Endothelial cell of umbilical vein (primary cell): ENCODE measurements around the gene MAG. TPM values are rescaled to one million over a fixed set of nuclear protein-coding genes. Genes with fewer than 3 reads are reported as not detected.

Experiments
- BruUV-seq: library from RNA; stranded (reverse); fragments of 400-500 nt; replicated peaks from 2 replicates; lab custom pipeline; 2021; lab: Mats Ljungman, UMichigan
- CTCF ChIA-PET: fragments of 300-600, 350-600 bp; sonication (Branson Sonifier 250); formaldehyde crosslinking; loops from one replicate; lab custom pipeline; 2021; ENCODE audit warnings: antibody characterized with exemption, inconsistent platforms; lab: Charles Lee
- POLR2A ChIA-PET: fragments of 300-600, 350-600 bp; sonication (Branson Sonifier 250); formaldehyde crosslinking; loops from one replicate; lab custom pipeline; 2021; ENCODE audit warnings: antibody characterized with exemption, inconsistent platforms; lab: Charles Lee
- DNase-seq: peaks from one replicate; pipeline ENCODE4 v3.0.0-alpha.2; 2011; ENCODE audit warnings: low read depth, low spot score
- FAIRE-seq: peaks from 2 replicates; lab custom pipeline; 2011; peaks lifted over from hg19 to GRCh38; lab: Jason Lieb, UNC
- H2AFZ ChIP-seq: 2 replicates; pipeline ENCODE4 v1.6.0; 2012; ENCODE audit warnings: low read depth, low read length, control low read depth, inconsistent platforms
- H3K27ac ChIP-seq: 2 replicates; pipeline ENCODE4 v1.5.1; 2011; ENCODE audit warnings: low read depth, mild to moderate bottlenecking, control low read depth, low read length, moderate library complexity; ENCODE audit not compliant: insufficient read depth
- H3K27me3 ChIP-seq, 2 experiments: 2 replicates each; pipeline versions ENCODE4 v1.6.0 to v1.6.1; 2011; ENCODE audit warnings: low read length in 2 of 2, mixed read lengths in 1 of 2; ENCODE audit not compliant: control insufficient read depth in 2 of 2, insufficient read depth in 2 of 2
- H3K36me3 ChIP-seq, 2 experiments: 2 replicates in 1 of 2; 3 replicates in 1 of 2; pipeline ENCODE4 v1.5.1; 2011; ENCODE audit warnings: low read length in 2 of 2, mild to moderate bottlenecking in 1 of 2, moderate library complexity in 1 of 2; ENCODE audit not compliant: control insufficient read depth in 2 of 2, insufficient read depth in 2 of 2; ENCODE audit errors: extremely low read depth in 1 of 2
- H3K4me1 ChIP-seq: 3 replicates; pipeline ENCODE4 v1.5.1; 2011; ENCODE audit warnings: mild to moderate bottlenecking, low read length; ENCODE audit not compliant: control insufficient read depth, insufficient read depth; ENCODE audit errors: extremely low read depth
- H3K4me2 ChIP-seq: 2 replicates; pipeline ENCODE4 v1.6.1; 2011; ENCODE audit warnings: low read length, control low read depth, mixed read lengths; ENCODE audit not compliant: insufficient read depth
- H3K4me3 ChIP-seq, 3 experiments: fragments of 200-600 bp in 1 of 3; sonication (generic), shearing (Covaris generic) in 1 of 3; replicated peaks in 1 of 3; 2 replicates each; pipeline ENCODE4 v1.5.1; 2011 to 2016; ENCODE audit warnings: control low read depth in 3 of 3, low read length in 3 of 3, mild to moderate bottlenecking in 2 of 3, inconsistent platforms in 1 of 3, low read depth in 1 of 3, moderate library complexity in 1 of 3; ENCODE audit not compliant: insufficient read depth in 1 of 3
- H3K79me2 ChIP-seq: 2 replicates; pipeline ENCODE4 v1.6.0; 2012; ENCODE audit warnings: low read length, inconsistent platforms; ENCODE audit not compliant: control insufficient read depth, insufficient read depth
- H3K9ac ChIP-seq: replicated peaks from 2 replicates; pipeline ENCODE3; 2011; ENCODE audit warnings: low read length, control low read depth; ENCODE audit not compliant: insufficient read depth; ENCODE audit errors: extremely low read depth
- H3K9me1 ChIP-seq: replicated peaks from 3 replicates; pipeline ENCODE4 v1.6.0; 2011; ENCODE audit warnings: mild to moderate bottlenecking, low read length; ENCODE audit not compliant: control insufficient read depth, insufficient read depth; ENCODE audit errors: extremely low read depth
- H3K9me3 ChIP-seq: replicated peaks from 2 replicates; pipeline ENCODE4 v1.5.1; 2012; ENCODE audit warnings: low read length, inconsistent platforms; ENCODE audit not compliant: control insufficient read depth, insufficient read depth
- H4K20me1 ChIP-seq: replicated peaks from 2 replicates; pipeline ENCODE3; 2011; ENCODE audit warnings: mild to moderate bottlenecking, low read length; ENCODE audit not compliant: control insufficient read depth, insufficient read depth; ENCODE audit errors: extremely low read depth
- CTCF ChIP-seq, 2 donors: IDR thresholded peaks; 1 replicate in 1 of 2; 2 replicates in 1 of 2; pipeline ENCODE4 v1.5.1; 2011; ENCODE audit warnings: low read length in 2 of 2, mild to moderate bottlenecking in 2 of 2, moderate library complexity in 2 of 2, control low read depth in 1 of 2, inconsistent platforms in 1 of 2, low read depth in 1 of 2; ENCODE audit not compliant: insufficient read depth in 1 of 2; ENCODE audit errors: extremely low read depth in 1 of 2
- EZH2 ChIP-seq: IDR thresholded peaks from 2 replicates; pipeline ENCODE4 v1.6.1; 2012; ENCODE audit warnings: borderline replicate concordance, low read depth, mild to moderate bottlenecking, moderate library complexity, low read length, inconsistent platforms; ENCODE audit not compliant: severe bottlenecking
- FOS ChIP-seq: IDR thresholded peaks from 2 replicates; pipeline ENCODE4 v1.6.1; 2011; ENCODE audit warnings: mild to moderate bottlenecking, low read length, moderate library complexity, borderline replicate concordance; ENCODE audit not compliant: insufficient read depth
- GATA2 ChIP-seq: IDR thresholded peaks from 2 replicates; pipeline ENCODE4 v1.7.0; 2011; ENCODE audit warnings: low read depth, mild to moderate bottlenecking, moderate library complexity, mixed read lengths, low read length; ENCODE audit not compliant: insufficient read length, insufficient read depth
- JUN ChIP-seq: IDR thresholded peaks from 2 replicates; pipeline ENCODE4 v1.6.1; 2011; ENCODE audit warnings: borderline replicate concordance, low read depth; ENCODE audit not compliant: insufficient read length, insufficient read depth
- MAX ChIP-seq: IDR thresholded peaks from 2 replicates; pipeline ENCODE4 v1.6.1; 2011; ENCODE audit not compliant: insufficient read depth, insufficient read length
- MYC ChIP-seq: IDR thresholded peaks from one replicate; pipeline ENCODE4 v1.6.1; 2011; ENCODE audit warnings: mild to moderate bottlenecking, low read depth, low read length
- POLR2A ChIP-seq: IDR thresholded peaks from 2 replicates; pipeline ENCODE4 v1.6.1; 2012; ENCODE audit warnings: low read depth, mild to moderate bottlenecking, control low read depth, low read length
- POLR2AphosphoS5 ChIP-seq: IDR thresholded peaks from 2 replicates; pipeline ENCODE4 v1.6.1; 2012; ENCODE audit warnings: low read depth, mild to moderate bottlenecking, control low read depth, low read length, moderate library complexity; ENCODE audit not compliant: insufficient read depth
- dilution Hi-C: fragments of 300-500 bp; cut with MboI; formaldehyde crosslinking; loops from one replicate; pipeline ENCODE4 v1.15.0; 2019; ENCODE audit warnings: low sequenced_read_pairs; ENCODE audit not compliant: extremely low pct_ligation_motif_present
- intact Hi-C: fragments of 100-400 bp; cut with micrococcal nuclease; formaldehyde crosslinking; loops from one replicate; pipeline ENCODE4 v1.10.0; 2022
- polyA plus RNA-seq, 4 experiments: library from polyadenylated mRNA; depleted of rRNA in 3 of 4; stranded (reverse) in 3 of 4; unstranded in 1 of 4; fragments of >200 nt; gene quantifications; 2 replicates each; pipeline versions ENCODE4 v1.2.1 to v1.2.3, GENCODE V29; 2011 to 2012; ENCODE audit warnings: missing spikeins in 1 of 4
- total RNA-seq: library from RNA; stranded (reverse); gene quantifications from 2 replicates; pipeline ENCODE4 v1.2.3, GENCODE V29; 2021

The MAG gene
- total and polyA plus RNA-seq, 2 donors (not counting 3 experiments of a cell fraction or from before 2014, with no cell fraction given) = not detected

DNA sequence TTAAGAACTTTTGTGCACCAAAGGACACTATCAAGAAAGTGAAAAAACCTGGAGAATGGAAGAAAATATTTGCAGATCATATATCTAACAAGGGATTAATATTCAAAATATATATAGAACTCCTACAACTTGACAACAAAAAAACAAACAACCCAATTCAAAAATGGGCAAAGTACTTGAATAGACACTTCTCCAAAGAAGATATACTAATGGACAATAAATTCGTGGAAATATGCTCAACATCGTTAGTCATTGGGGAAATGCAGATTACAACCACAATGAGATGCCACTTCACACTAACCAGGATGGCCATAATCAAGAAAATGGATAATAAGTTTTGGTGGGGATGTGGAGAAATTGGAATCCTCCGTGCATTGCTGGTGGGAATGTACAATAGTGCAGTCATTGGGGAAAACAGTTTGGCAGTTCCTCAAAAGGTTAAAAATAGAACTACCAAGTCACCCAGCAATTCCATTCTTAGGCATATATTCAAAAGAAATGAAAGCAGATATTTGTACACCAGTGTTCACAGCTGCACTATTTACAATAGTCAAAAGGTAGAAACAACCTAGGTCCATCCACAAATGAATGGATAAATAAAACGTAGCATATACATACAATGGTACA is 45.4 kb upstream of the MAG start:
- FAIRE-seq = no peak
- intact Hi-C loops = no loop called here
- CTCF ChIA-PET = no interaction called here

More for the DNA sequence above, 45.4 kb upstream of the MAG start:
- TF ChIP-seq JUN (no peak), MAX (no peak), MYC (no peak), GATA2 (no peak), EZH2 (no peak), FOS (no peak), POLR2AphosphoS5 (no peak), CTCF (IDR thresholded peaks at IDR 0.05; ENCODE audit: extremely low read depth in 1 of 2, insufficient read depth in 1 of 2, low read depth in 1 of 2, low read length in 2 of 2) (no peak), POLR2A (no peak)
- DNase-seq = no peak
- H3K4me3 ChIP-seq = no peak overlapping the region
- H3K4me2 ChIP-seq = no peak overlapping the region
- no peak overlapping the region for H2AFZ ChIP-seq
- H4K20me1 ChIP-seq = no peaks in the 10 kb centered on the region
- no TSS peak for BruUV-seq
- dilution Hi-C loops = no loop called here
- no peaks in the 10 kb centered on the region for H3K9me1 ChIP-seq
- H3K9ac ChIP-seq = no peak overlapping the region
- H3K27me3 ChIP-seq = peaks cover 27 to 52% of the 10 kb centered on the region in 2 experiments
- POLR2A ChIA-PET = no interaction called here
- no peaks in the 10 kb centered on the region for H3K9me3 ChIP-seq
- no peaks in the 10 kb centered on the region for H3K4me1 ChIP-seq
- H3K27ac ChIP-seq = no peak overlapping the region
- no peaks in the 10 kb centered on the region for H3K36me3 ChIP-seq
- H3K79me2 ChIP-seq = no peaks in the 10 kb centered on the region
